Suprapubic skin (tissue), 4 donors: ENCODE results near the gene CCNA2. TPM values are rescaled to one million over a fixed set of nuclear protein-coding genes. Genes with fewer than 3 reads are reported as not detected.

Experiments
- DNase-seq, 2 donors: peaks; one replicate each; pipeline ENCODE4 v3.0.0-alpha.2; 2019; ENCODE audit warnings: low spot score in 2 of 2
- H3K27ac ChIP-seq: fragments of 200-600 bp; sonication (generic); one replicate; pipeline ENCODE4 v1.5.1; 2019
- H3K27me3 ChIP-seq: fragments of 200-600 bp; sonication (generic); one replicate; pipeline ENCODE4 v1.5.1; 2019
- H3K36me3 ChIP-seq: fragments of 200-600 bp; sonication (generic); one replicate; pipeline ENCODE4 v1.5.1; 2019
- H3K4me1 ChIP-seq: fragments of 200-600 bp; sonication (generic); one replicate; pipeline ENCODE4 v1.5.1; 2019
- H3K4me3 ChIP-seq: fragments of 200-600 bp; sonication (generic); one replicate; pipeline ENCODE4 v1.5.1; 2019; ENCODE audit warnings: mild to moderate bottlenecking
- H3K9me3 ChIP-seq: fragments of 200-600 bp; sonication (generic); one replicate; pipeline ENCODE4 v1.5.1; 2019
- EP300 ChIP-seq: sonication (generic); formaldehyde crosslinking; IDR thresholded peaks from one replicate; pipeline ENCODE4 v1.6.1; 2017; ENCODE audit warnings: antibody characterized with exemption
- POLR2A ChIP-seq, 2 donors: fragments of 450-650 bp; IDR thresholded peaks; one replicate each; pipeline ENCODE4 v1.6.1; 2017; ENCODE audit warnings: antibody characterized with exemption in 2 of 2, mild to moderate bottlenecking in 2 of 2, moderate library complexity in 2 of 2
- POLR2AphosphoS5 ChIP-seq, 3 donors: sonication (generic); formaldehyde crosslinking; IDR thresholded peaks; one replicate each; pipeline ENCODE4 v1.6.1; 2017; ENCODE audit warnings: antibody characterized with exemption in 3 of 3
- WGBS: methylation state at CpG from one replicate; pipeline ENCODE4 v1.1.5; 2018; 5-methylcytosine and 5-hydroxymethylcytosine counted together
- total RNA-seq, 4 donors: library from RNA; depleted of rRNA; stranded (reverse); fragments of >200 nt; gene quantifications; one replicate each; pipeline ENCODE4 v1.1.0, GENCODE V29; 2016
- TF ChIP-seq, protein P1 (sequence below), 2 donors: fragments of 200-600 bp in 1 of 2; fragments of 450-650 bp in 1 of 2; sonication (generic) in 1 of 2; IDR thresholded peaks; one replicate each; pipeline ENCODE4 v1.5.1; 2016 to 2019; ENCODE audit warnings: antibody characterized with exemption in 2 of 2, mild to moderate bottlenecking in 1 of 2, moderate library complexity in 1 of 2

The CCNA2 gene
- total RNA-seq, 4 donors from 2014 or later = 4.8 to 8.8 (median 6.1) TPM

DNA sequence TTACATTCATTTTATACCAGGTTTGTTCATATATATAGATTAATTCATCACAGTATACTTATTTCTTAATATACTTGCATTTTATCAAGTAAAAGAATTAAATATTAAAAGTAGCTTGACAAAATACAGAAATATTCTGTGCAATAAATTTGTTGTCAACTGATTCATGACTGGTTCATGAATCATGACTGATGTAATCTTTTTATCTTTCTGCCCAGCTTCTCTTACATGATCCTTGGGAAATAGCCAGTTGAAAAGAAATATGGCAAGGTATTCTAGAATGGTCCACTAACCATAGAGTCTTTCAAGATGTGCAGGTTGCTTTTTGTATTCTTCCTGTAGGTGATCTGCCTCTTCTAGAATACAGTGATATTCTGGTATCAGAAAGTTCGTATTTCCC is 4.2 kb upstream of the CCNA2 start:
- H3K4me1 ChIP-seq = peaks cover 13% of the 10 kb centered on the region
- H3K36me3 ChIP-seq = peaks cover 45% of the 10 kb centered on the region
- H3K27ac ChIP-seq = no peak overlapping the region
- DNase-seq = no peak
- WGBS = 85% methylated on average over 1 of the region's 1 CpG
- H3K27me3 ChIP-seq = no peaks in the 10 kb centered on the region
- H3K9me3 ChIP-seq = no peaks in the 10 kb centered on the region
- TF ChIP-seq, protein P1, sequence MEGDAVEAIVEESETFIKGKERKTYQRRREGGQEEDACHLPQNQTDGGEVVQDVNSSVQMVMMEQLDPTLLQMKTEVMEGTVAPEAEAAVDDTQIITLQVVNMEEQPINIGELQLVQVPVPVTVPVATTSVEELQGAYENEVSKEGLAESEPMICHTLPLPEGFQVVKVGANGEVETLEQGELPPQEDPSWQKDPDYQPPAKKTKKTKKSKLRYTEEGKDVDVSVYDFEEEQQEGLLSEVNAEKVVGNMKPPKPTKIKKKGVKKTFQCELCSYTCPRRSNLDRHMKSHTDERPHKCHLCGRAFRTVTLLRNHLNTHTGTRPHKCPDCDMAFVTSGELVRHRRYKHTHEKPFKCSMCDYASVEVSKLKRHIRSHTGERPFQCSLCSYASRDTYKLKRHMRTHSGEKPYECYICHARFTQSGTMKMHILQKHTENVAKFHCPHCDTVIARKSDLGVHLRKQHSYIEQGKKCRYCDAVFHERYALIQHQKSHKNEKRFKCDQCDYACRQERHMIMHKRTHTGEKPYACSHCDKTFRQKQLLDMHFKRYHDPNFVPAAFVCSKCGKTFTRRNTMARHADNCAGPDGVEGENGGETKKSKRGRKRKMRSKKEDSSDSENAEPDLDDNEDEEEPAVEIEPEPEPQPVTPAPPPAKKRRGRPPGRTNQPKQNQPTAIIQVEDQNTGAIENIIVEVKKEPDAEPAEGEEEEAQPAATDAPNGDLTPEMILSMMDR (IDR thresholded peaks at IDR 0.05) = no peak
- TF ChIP-seq EP300 (no peak), POLR2AphosphoS5 (IDR thresholded peaks at IDR 0.05) (no peak), POLR2A (IDR thresholded peaks at IDR 0.05) (no peak)
- no peak overlapping the region for H3K4me3 ChIP-seq

DNA sequence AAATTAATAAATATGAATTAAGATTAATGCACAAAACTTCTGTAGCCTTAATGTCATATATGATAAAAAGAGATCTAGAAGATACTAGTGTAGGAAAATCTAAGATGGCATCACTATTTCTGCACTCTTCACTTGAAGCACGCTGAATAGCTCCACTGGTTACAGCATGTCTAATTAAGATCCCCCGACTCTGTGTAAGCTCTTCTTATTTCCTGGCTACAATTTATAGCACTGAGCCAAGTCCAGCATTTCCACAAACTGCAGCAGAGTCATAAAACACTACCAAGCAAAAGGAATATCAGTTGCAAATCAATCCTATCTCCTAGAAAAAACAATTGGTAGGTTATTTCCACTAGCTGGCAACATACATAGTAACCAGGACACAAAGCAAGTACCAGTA is 1.3 kb upstream of the CCNA2 start:
- TF ChIP-seq POLR2AphosphoS5 (IDR thresholded peaks at IDR 0.05) (no peak), EP300 (no peak), POLR2A (IDR thresholded peaks at IDR 0.05) (no peak)
- TF ChIP-seq, protein P1 (IDR thresholded peaks at IDR 0.05) = no peak
- H3K27ac ChIP-seq = no peak overlapping the region
- H3K27me3 ChIP-seq = no peaks in the 10 kb centered on the region
- 23% methylated on average over 2 of the region's 2 CpGs for WGBS
- H3K4me3 ChIP-seq = no peak overlapping the region
- no peaks in the 10 kb centered on the region for H3K9me3 ChIP-seq
- H3K4me1 ChIP-seq = peaks cover 15% of the 10 kb centered on the region
- peaks cover 19% of the 10 kb centered on the region for H3K36me3 ChIP-seq
- no peak for DNase-seq

DNA sequence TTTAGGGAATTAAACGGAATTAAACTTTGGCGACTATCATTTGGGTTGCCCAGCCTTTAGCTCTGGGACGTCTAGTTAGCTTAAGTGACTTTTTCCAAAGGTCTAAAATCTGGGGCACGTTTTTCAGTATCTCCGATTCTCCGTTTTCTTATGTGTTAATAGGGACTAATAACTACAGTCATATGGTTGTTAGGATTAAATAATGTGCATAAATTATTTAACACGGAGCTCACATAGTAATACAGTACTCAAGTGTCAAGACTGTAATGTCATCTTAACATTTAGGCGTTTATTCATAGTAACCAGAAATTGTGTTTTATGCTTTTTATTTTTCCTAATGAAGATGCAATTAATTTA is 466 bp upstream of the CCNA2 start:
- peaks cover 11% of the 10 kb centered on the region for H3K36me3 ChIP-seq

DNA sequence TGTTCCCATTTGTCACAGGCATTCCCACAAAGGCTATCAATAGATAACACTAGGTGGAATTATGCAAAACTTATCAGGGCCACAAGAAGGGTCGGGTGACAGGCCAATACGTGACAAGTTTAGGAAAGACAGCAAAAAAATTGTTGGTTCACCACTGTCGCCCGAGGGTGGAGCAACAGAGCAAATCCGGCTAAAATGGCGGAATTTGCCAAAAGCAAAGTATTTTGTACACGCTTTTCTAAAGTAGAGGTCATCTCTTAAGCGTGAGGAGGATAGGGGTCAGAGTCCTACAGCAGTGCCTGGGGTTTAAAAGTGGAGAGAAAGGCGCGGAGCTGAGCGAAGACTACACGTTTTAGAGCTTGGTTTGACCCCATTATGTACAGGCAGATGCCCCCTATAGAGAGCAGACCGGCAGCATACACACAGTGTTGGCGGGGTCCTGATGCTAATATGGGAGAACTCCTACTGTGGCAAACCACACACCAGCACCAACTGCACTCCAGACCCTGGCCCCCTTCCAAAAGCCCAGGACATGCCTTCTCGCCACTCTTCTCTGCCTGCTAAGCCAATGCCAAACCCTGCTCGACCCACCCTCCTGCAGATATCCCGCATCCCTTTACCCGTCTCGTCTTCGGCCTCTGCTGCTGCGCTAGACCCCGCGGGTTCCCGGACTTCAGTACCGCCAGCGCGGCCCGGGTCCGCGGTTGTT is 733 bp downstream of the CCNA2 start:
- H3K27me3 ChIP-seq = no peaks in the 10 kb centered on the region
- peak overlapping the region; percentile 89 for H3K4me3 ChIP-seq
- H3K36me3 ChIP-seq = peaks cover 17% of the 10 kb centered on the region
- peak in 1 of 2 donors; percentile 69 for DNase-seq
- H3K27ac ChIP-seq = no peak overlapping the region
- no peaks in the 10 kb centered on the region for H3K9me3 ChIP-seq
- TF ChIP-seq, protein P1 (IDR thresholded peaks at IDR 0.05) = no peak
- TF ChIP-seq POLR2A (IDR thresholded peaks at IDR 0.05) (no peak), POLR2AphosphoS5 (IDR thresholded peaks at IDR 0.05) (no peak)
- under 1% methylated on average over 30 of the region's 30 CpGs for WGBS
- H3K4me1 ChIP-seq = peaks cover 15% of the 10 kb centered on the region

More for the DNA sequence above, 466 bp upstream of the CCNA2 start:
- Histone ChIP-seq H3K27me3 (no peaks in the 10 kb centered on the region), H3K4me3 (peak overlapping the region; percentile 89), H3K9me3 (no peaks in the 10 kb centered on the region), H3K27ac (peak overlapping the region; percentile 82), H3K4me1 (peaks cover 15% of the 10 kb centered on the region)
- TF ChIP-seq POLR2A (IDR thresholded peaks at IDR 0.05) = no peak
- TF ChIP-seq POLR2AphosphoS5 (IDR thresholded peaks at IDR 0.05) = no peak
- TF ChIP-seq, protein P1 (IDR thresholded peaks at IDR 0.05) = no peak
- TF ChIP-seq EP300 = no peak
- no peak for DNase-seq
- 3% methylated on average over 8 of the region's 8 CpGs for WGBS

DNA sequence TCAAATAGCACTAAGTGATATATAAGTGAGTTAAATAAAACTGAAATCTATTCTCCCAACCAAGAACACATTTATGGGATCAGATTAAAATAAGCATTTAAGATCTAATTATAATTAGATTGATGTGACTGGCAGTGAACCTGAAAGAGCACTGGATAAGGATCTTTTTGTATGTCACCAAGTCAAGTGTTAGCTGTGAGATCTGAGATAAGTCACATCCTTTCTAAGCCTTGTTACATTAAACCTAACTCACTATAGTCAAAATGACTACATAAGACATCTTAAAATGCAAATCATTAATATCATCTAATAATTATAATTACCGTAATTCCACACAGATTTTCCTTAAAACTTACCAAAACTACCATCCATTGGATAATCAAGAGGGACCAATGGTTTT is 1.6 kb downstream of the CCNA2 start:
- Histone ChIP-seq H3K4me3 (no peak overlapping the region), H3K27me3 (no peaks in the 10 kb centered on the region), H3K36me3 (peaks cover 16% of the 10 kb centered on the region), H3K9me3 (no peaks in the 10 kb centered on the region), H3K4me1 (peaks cover 15% of the 10 kb centered on the region), H3K27ac (no peak overlapping the region)
- whole genome bisulfite sequencing = 89% methylated on average over 1 of the region's 1 CpG
- DNase-seq = no peak
- TF ChIP-seq POLR2AphosphoS5 (IDR thresholded peaks at IDR 0.05) (no peak), EP300 (no peak), POLR2A (IDR thresholded peaks at IDR 0.05) (no peak)
